Left ventricle myocardium inferior (tissue), 1 donor: Measurements from ENCODE around the gene CPT1B. TPM values are rescaled to one million over a fixed set of nuclear protein-coding genes. Genes with fewer than 3 reads are reported as not detected.
A peak's percentile ranks its signal among the peaks of the same experiment; 100 is the strongest.

Experiments
- DNase-seq: peaks from one replicate; pipeline ENCODE4 v3.0.0-alpha.2; 2020
- H3K27ac ChIP-seq: fragments of 200-600 bp; replicated peaks from 2 replicates; pipeline ENCODE4 v1.8.0; 2021
- H3K27me3 ChIP-seq: fragments of 200-600 bp; 2 replicates; pipeline ENCODE4 v1.8.0; 2021; ENCODE audit warnings: low read depth
- H3K36me3 ChIP-seq: fragments of 200-600 bp; 2 replicates; pipeline ENCODE4 v1.8.0; 2021
- H3K4me1 ChIP-seq: fragments of 200-600 bp; 2 replicates; pipeline ENCODE4 v1.8.0; 2021
- H3K4me3 ChIP-seq: fragments of 200-600 bp; 2 replicates; pipeline ENCODE4 v1.8.0; 2021; ENCODE audit warnings: mild to moderate bottlenecking, moderate library complexity
- H3K9me3 ChIP-seq: fragments of 200-600 bp; replicated peaks from 2 replicates; pipeline ENCODE4 v1.8.0; 2021
- intact Hi-C: fragments of 100-400 bp; cut with micrococcal nuclease; formaldehyde crosslinking; loops from one replicate; pipeline ENCODE4 v1.11.0; 2022
- total RNA-seq: library from RNA; stranded (reverse); fragmentation: NEBNext Ultra II Directional; extraction: Animal tissue kit (Norgen Biotek cat#: 25700); gene quantifications from one replicate; pipeline ENCODE4 v1.2.1, GENCODE V29; 2021
- TF ChIP-seq, protein P1 (sequence below): fragments of 200-600 bp; IDR thresholded peaks from 2 replicates; pipeline ENCODE4 v1.8.0; 2021; ENCODE audit warnings: antibody characterized with exemption, mild to moderate bottlenecking, borderline replicate concordance
- donor health status: DM: no; HTN: yes; CAD: no; lungs with severe emphysema.

CPT1B gene
- total RNA-seq, 1 donor from 2014 or later = 394 TPM

- H3K36me3 ChIP-seq = no peaks in the 10 kb centered on the region
- no peaks in the 10 kb centered on the region for H3K9me3 ChIP-seq
- no peak overlapping the region for H3K27ac ChIP-seq
- no peak overlapping the region for H3K4me3 ChIP-seq
- H3K27me3 ChIP-seq = peaks cover 91% of the 10 kb centered on the region
- no peak for DNase-seq
- intact Hi-C loops = no loop called here
- H3K4me1 ChIP-seq = peaks cover 17% of the 10 kb centered on the region
- TF ChIP-seq, protein P1, sequence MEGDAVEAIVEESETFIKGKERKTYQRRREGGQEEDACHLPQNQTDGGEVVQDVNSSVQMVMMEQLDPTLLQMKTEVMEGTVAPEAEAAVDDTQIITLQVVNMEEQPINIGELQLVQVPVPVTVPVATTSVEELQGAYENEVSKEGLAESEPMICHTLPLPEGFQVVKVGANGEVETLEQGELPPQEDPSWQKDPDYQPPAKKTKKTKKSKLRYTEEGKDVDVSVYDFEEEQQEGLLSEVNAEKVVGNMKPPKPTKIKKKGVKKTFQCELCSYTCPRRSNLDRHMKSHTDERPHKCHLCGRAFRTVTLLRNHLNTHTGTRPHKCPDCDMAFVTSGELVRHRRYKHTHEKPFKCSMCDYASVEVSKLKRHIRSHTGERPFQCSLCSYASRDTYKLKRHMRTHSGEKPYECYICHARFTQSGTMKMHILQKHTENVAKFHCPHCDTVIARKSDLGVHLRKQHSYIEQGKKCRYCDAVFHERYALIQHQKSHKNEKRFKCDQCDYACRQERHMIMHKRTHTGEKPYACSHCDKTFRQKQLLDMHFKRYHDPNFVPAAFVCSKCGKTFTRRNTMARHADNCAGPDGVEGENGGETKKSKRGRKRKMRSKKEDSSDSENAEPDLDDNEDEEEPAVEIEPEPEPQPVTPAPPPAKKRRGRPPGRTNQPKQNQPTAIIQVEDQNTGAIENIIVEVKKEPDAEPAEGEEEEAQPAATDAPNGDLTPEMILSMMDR = no peak
Observed at GRCh38 chr22:50602338-50602700, 24.1 kb upstream of the CPT1B start.

- H3K27ac ChIP-seq = no peak overlapping the region
- peaks cover 17% of the 10 kb centered on the region for H3K4me1 ChIP-seq
- intact Hi-C loops = no loop called here
- TF ChIP-seq, protein P1 = no peak
- no peaks in the 10 kb centered on the region for H3K9me3 ChIP-seq
- no peaks in the 10 kb centered on the region for H3K36me3 ChIP-seq
- H3K4me3 ChIP-seq = no peak overlapping the region
- no peak for DNase-seq
- H3K27me3 ChIP-seq = peaks cover 86% of the 10 kb centered on the region
Observed at GRCh38 chr22:50601669-50602337, 23.6 kb upstream of the CPT1B start.

GRCh38 chr22:50600967-50601668 lies 22.9 kb upstream of the CPT1B start:
- Histone ChIP-seq H3K36me3 (no peaks in the 10 kb centered on the region), H3K27me3 (peaks cover 79% of the 10 kb centered on the region), H3K27ac (no peak overlapping the region), H3K9me3 (no peaks in the 10 kb centered on the region), H3K4me3 (peak overlapping the region; percentile 63), H3K4me1 (peaks cover 17% of the 10 kb centered on the region)
- TF ChIP-seq, protein P1 = no peak
- intact Hi-C loops = no loop called here
- no peak for DNase-seq

DNA sequence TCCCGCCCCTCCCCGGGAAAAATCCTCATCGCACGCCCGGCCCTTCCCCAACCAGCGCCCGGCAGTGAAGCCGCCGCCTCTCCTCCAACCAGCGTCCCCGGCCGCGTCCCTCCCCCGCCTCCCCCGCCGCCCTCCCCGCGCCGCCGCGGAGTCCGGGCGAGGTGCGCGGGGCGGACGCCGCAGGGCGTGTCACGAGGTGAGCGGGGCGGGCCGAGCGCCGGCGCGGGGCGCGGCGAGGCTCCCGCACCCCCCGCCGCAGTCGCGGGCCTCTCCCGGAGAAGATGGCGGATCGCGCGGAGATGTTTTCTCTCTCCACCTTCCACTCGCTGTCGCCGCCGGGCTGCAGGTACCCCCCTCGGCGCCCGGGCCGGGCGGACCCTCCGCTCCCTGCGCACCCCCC lies 22.3 kb upstream of the CPT1B start, which contains the start of gene MAPK8IP2:
TSS of gene MAPK8IP2 (plus strand) at position 256 of the 400 bp plus-strand sequence. CDS start at position 282, 26 bp downstream.
- DNase-seq = no peak
- intact Hi-C loops = no loop called here
- peaks cover 74% of the 10 kb centered on the region for H3K27me3 ChIP-seq
- no peaks in the 10 kb centered on the region for H3K9me3 ChIP-seq
- peaks cover 17% of the 10 kb centered on the region for H3K4me1 ChIP-seq
- no peak within 1 kb of the TSS for H3K27ac ChIP-seq
- peak within 1 kb of the TSS; percentile 63 for H3K4me3 ChIP-seq
- TF ChIP-seq, protein P1 = no peak
- no peaks in the 10 kb centered on the region for H3K36me3 ChIP-seq

- TF ChIP-seq, protein P1 = no peak
- H3K4me3 ChIP-seq = peak overlapping the region; percentile 63
- no peaks in the 10 kb centered on the region for H3K9me3 ChIP-seq
- peaks cover 68% of the 10 kb centered on the region for H3K27me3 ChIP-seq
- H3K27ac ChIP-seq = no peak overlapping the region
- DNase-seq = peak; percentile 56
- H3K36me3 ChIP-seq = no peaks in the 10 kb centered on the region
- peaks cover 17% of the 10 kb centered on the region for H3K4me1 ChIP-seq
- intact Hi-C loops = no loop called here
Observed at GRCh38 chr22:50599816-50600455, 21.7 kb upstream of the CPT1B start.
